Measurements from ENCODE around the gene FOXQ1.

Gene FOXQ1

GRCh38 chr6:1363298-1363697 lies 51.4 kb downstream of the FOXQ1 start:
- no peak for DNase-seq (ENCODE audit: low spot score)

- DNase-seq (ENCODE audit: low spot score), result peak; percentile 37
Observed at GRCh38 chr6:1363729-1364572, 52.1 kb downstream of the FOXQ1 start.
